ENCODE data around the gene IER2. TPM values are rescaled to one million over a fixed set of nuclear protein-coding genes. Genes with fewer than 3 reads are reported as not detected.
A peak's percentile ranks its signal among the peaks of the same experiment; 100 is the strongest.

The IER2 gene
- total and polyA plus RNA-seq, 9 of the 15 experiments (the other 6 are each of a cell fraction or from before 2014, with no cell fraction given): 4.5 to 205 (median 23.7) TPM

DNA sequence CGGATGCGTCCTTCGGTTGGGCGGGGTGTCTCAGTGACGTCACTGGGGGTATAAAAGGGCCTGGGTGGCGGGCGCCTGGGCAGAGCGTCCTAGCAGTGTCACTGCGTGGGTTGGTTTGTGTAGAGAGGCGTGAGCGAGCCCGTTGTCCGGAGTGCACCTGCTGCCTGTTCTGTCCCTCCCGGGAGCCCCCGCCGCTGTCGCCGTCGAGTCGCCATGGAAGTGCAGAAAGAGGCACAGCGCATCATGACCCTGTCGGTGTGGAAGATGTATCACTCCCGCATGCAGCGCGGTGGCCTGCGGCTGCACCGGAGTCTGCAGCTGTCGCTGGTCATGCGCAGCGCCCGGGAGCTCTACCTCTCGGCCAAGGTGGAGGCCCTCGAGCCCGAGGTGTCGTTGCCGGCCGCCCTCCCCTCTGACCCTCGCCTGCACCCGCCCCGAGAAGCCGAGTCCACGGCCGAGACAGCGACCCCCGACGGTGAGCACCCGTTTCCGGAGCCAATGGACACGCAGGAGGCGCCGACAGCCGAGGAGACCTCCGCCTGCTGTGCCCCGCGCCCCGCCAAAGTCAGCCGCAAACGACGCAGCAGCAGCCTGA lies 2.9 kb downstream of the IER2 start (continued):
- TF ChIP-seq, protein P1, sequence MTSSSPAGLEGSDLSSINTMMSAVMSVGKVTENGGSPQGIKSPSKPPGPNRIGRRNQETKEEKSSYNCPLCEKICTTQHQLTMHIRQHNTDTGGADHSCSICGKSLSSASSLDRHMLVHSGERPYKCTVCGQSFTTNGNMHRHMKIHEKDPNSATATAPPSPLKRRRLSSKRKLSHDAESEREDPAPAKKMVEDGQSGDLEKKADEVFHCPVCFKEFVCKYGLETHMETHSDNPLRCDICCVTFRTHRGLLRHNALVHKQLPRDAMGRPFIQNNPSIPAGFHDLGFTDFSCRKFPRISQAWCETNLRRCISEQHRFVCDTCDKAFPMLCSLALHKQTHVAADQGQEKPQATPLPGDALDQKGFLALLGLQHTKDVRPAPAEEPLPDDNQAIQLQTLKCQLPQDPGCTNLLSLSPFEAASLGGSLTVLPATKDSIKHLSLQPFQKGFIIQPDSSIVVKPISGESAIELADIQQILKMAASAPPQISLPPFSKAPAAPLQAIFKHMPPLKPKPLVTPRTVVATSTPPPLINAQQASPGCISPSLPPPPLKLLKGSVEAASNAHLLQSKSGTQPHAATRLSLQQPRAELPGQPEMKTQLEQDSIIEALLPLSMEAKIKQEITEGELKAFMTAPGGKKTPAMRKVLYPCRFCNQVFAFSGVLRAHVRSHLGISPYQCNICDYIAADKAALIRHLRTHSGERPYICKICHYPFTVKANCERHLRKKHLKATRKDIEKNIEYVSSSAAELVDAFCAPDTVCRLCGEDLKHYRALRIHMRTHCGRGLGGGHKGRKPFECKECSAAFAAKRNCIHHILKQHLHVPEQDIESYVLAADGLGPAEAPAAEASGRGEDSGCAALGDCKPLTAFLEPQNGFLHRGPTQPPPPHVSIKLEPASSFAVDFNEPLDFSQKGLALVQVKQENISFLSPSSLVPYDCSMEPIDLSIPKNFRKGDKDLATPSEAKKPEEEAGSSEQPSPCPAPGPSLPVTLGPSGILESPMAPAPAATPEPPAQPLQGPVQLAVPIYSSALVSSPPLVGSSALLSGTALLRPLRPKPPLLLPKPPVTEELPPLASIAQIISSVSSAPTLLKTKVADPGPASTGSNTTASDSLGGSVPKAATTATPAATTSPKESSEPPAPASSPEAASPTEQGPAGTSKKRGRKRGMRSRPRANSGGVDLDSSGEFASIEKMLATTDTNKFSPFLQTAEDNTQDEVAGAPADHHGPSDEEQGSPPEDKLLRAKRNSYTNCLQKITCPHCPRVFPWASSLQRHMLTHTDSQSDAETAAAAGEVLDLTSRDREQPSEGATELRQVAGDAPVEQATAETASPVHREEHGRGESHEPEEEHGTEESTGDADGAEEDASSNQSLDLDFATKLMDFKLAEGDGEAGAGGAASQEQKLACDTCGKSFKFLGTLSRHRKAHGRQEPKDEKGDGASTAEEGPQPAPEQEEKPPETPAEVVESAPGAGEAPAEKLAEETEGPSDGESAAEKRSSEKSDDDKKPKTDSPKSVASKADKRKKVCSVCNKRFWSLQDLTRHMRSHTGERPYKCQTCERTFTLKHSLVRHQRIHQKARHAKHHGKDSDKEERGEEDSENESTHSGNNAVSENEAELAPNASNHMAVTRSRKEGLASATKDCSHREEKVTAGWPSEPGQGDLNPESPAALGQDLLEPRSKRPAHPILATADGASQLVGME (CRISPR knock-in tag; IDR thresholded peaks at IDR 0.05): peak; percentile 52; the same call in 1 of the 2 replicates
- TF ChIP-seq, protein P2, sequence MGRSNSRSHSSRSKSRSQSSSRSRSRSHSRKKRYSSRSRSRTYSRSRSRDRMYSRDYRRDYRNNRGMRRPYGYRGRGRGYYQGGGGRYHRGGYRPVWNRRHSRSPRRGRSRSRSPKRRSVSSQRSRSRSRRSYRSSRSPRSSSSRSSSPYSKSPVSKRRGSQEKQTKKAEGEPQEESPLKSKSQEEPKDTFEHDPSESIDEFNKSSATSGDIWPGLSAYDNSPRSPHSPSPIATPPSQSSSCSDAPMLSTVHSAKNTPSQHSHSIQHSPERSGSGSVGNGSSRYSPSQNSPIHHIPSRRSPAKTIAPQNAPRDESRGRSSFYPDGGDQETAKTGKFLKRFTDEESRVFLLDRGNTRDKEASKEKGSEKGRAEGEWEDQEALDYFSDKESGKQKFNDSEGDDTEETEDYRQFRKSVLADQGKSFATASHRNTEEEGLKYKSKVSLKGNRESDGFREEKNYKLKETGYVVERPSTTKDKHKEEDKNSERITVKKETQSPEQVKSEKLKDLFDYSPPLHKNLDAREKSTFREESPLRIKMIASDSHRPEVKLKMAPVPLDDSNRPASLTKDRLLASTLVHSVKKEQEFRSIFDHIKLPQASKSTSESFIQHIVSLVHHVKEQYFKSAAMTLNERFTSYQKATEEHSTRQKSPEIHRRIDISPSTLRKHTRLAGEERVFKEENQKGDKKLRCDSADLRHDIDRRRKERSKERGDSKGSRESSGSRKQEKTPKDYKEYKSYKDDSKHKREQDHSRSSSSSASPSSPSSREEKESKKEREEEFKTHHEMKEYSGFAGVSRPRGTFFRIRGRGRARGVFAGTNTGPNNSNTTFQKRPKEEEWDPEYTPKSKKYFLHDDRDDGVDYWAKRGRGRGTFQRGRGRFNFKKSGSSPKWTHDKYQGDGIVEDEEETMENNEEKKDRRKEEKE (IDR thresholded peaks at IDR 0.05; ENCODE audit: borderline replicate concordance in 1 of 2, control insufficient read depth in 1 of 2, low read depth in 2 of 2, low read length in 1 of 2): peak in 1 of 2 experiments; percentile 95; a peak in 2 of 4 replicates
- TF ChIP-seq ZNF699 (CRISPR knock-in tag; IDR thresholded peaks at IDR 0.05; ENCODE audit: insufficient replicate concordance) (no peak), CBX5 (IDR thresholded peaks at IDR 0.05; ENCODE audit: borderline replicate concordance, low read depth) (0 out of 2 replicates have a peak, but pooled peaks have one; percentile 50), ZNF780A (CRISPR knock-in tag; IDR thresholded peaks at IDR 0.05) (peak; percentile 53; the same call in 1 of the 2 replicates), VEZF1 (CRISPR knock-in tag; IDR thresholded peaks at IDR 0.05) (peak; percentile 76; the same call in 1 of the 2 replicates), TRIM24 (IDR thresholded peaks at IDR 0.05) (peak in 1 of 2 experiments; percentile 41; a peak in 2 of 4 replicates), ZNF174 (CRISPR knock-in tag; IDR thresholded peaks at IDR 0.05) (no peak), SIRT6 (IDR thresholded peaks at IDR 0.05; ENCODE audit: low read depth, low read length) (no peak), SMARCC2 (IDR thresholded peaks at IDR 0.05; ENCODE audit: low read depth) (no peak), CCNT2 (IDR thresholded peaks at IDR 0.05; ENCODE audit: borderline replicate concordance, extremely low read depth, insufficient read length, low read depth, low read length) (peak; percentile 71), RBM25 (IDR thresholded peaks at IDR 0.05; ENCODE audit: low read depth, low read length, severe bottlenecking) (no peak), YBX1 (IDR thresholded peaks at IDR 0.05) (no peak), TOE1 (IDR thresholded peaks at IDR 0.05; ENCODE audit: borderline replicate concordance) (peak; percentile 89), TOE1 (CRISPR knock-in tag; IDR thresholded peaks at IDR 0.05; ENCODE audit: borderline replicate concordance, low read depth) (peak; percentile 19; the same call in 1 of the 2 replicates)
- TF ChIP-seq, protein P3, sequence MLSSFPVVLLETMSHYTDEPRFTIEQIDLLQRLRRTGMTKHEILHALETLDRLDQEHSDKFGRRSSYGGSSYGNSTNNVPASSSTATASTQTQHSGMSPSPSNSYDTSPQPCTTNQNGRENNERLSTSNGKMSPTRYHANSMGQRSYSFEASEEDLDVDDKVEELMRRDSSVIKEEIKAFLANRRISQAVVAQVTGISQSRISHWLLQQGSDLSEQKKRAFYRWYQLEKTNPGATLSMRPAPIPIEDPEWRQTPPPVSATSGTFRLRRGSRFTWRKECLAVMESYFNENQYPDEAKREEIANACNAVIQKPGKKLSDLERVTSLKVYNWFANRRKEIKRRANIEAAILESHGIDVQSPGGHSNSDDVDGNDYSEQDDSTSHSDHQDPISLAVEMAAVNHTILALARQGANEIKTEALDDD (IDR thresholded peaks at IDR 0.05): no peak
